Limb (tissue), 2 donors: ENCODE measurements around the gene CCDC54.

ENCODE experiments used
- DNase-seq, 2 donors: peaks; one replicate each; pipeline ENCODE4 v3.0.0-alpha.2; 2016; ENCODE audit errors: extremely low spot score in 2 of 2

Gene CCDC54

DNA sequence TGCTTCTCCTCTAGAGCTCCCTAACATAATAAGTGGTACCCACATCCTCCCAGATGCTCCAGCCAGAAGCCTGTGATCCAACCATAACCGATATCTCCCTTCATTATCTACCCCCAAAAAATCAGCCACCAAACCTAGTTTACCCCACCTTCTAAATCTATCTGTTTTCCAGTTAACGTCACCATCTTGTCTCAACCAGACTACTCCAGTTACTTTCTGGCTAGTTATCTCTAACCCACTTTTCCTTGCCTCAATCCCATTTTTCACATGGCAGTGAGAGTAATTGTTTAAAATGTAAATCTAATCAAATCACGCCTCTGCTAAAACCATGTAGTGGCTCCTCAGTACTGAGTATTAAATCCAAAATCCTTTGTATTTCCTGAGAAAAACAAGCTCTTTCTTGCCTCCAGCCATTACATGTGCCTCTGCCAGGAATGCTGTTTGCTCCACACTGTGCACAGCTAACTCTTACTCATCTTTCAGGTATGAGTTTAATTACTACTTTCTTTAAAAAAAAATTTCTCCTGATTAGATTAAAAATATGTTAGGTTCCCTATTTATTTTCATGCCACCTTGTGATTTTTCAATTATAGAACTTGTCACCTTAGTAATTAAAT is 15.4 kb downstream of the CCDC54 start:
- DNase-seq: no peak

DNA sequence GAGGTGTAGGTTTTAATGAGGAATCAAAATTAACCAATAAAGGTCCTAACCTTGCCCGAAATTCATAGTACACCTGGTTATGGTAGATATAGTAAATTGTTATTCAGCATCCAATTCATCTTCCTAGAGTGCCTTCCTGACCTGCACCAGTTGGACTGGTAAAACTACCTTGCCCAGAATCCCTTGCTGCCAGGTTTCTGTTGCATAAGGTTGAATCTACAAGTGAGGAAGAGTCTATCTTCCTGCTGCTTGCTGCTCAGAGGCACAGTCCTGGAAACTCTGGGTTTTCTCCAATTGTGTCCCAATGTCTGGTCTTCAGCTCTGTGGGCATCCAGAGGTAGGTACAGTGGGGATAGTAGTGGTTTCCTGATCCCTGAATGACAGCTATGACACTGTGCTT is 17.3 kb downstream of the CCDC54 start:
- DNase-seq: no peak

DNA sequence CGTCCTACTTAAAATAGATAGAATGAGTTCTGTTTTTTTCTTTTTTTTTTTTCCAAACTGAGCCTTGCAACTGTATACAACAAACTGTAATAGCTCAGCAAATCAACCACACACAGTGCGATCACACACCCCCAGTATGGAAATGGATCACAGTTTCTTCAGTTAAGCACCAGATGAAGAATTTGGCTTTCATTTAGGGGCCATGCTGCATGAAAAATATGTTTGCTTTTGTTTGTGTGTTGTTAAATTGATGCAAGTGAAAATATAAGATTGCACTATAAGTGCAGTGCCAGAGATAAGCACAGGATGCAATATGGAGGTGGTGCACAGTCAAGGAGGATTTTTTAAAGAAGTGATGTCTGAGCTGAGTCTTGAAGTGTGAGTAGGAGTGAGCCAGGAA is 17.8 kb downstream of the CCDC54 start:
- no peak for DNase-seq

DNA sequence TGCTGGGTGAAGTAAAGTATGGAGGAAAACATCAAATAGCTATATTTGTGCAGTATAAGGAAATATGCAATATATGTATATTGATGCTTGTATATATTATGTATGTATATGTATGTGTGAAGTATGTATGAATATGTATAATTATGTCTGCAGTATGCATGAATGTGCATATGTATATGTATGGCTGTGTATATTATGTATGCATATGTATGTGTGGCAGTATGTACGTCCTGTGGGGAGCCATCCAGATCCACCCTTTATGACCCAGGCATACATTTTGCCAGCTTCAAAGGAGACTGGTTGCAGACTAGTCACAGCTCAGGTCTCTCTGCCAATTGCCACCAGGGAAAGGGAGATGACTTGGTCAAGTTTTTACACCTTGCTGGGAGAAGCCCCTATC is 24.1 kb downstream of the CCDC54 start:
- no peak for DNase-seq

DNA sequence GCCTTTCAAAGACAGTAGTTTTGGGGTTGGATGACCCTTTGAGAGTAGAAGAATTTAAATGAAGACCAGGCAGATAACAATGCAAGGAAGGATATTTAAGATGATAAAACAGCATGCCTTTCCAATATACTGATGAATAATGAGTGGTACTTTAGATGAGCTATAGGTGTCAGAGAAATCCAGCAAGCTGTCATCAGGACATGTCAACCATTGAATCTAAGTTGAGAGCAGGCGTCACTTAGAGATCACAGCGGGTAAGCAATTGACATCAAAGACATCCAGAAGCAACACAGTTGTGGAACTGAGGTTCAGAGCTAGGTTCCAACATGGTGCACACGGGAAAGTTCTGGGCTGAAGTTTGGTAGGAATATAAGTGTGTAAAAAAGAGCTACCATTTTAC is 25.0 kb downstream of the CCDC54 start:
- DNase-seq: no peak

DNA sequence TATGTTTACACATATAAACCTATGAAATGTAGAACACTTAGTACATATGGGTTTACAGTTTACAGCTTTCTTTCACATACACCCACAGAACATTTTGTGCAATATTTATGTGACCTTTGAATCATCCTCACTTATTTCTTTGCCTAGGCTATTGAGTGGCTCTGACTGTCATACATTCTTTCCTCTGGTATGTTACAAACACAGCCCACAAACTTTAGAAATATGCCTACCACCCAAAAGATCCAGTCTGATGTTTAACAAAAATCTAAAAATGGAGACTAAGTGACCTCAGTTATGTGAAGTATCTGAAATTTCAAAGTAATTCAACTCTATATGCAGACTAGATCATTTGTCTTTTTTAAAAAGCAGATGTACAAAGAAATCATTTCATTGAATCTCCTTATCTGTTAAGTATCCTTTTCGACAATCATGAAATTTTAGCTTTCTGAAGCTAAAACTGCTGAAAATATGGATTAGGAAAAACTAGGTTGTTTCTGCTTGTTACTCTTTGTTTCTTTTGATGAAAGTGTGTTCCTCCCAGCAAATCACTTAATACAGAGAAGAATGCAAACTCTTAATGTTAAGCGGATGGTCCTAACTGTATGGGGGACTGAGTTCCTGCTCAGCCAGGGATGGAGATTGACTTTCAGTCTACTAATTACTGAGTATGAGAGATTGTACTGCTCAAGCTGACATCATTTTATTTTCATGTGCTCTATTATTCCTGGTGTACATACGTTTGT is 27.7 kb downstream of the CCDC54 start:
- DNase-seq: no peak

DNA sequence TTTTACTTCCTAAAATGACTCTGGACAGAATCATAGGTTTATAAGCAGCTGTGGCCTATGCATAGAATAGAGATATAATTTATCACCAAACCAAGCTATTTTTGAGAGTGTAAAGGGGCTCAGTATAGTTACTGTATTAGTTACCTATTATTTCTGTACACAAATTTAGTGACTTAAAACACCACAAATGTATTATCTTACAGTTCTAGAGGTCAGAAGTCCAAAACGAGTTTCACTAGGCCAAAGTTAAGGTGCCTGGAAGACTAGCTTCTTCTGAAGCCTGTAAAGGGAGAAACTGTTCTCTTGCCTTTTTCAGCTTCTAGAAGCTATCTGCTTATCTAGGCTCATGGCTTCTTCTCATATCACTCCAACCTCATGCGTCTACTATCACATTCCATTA is 30.1 kb downstream of the CCDC54 start:
- DNase-seq: no peak

DNA sequence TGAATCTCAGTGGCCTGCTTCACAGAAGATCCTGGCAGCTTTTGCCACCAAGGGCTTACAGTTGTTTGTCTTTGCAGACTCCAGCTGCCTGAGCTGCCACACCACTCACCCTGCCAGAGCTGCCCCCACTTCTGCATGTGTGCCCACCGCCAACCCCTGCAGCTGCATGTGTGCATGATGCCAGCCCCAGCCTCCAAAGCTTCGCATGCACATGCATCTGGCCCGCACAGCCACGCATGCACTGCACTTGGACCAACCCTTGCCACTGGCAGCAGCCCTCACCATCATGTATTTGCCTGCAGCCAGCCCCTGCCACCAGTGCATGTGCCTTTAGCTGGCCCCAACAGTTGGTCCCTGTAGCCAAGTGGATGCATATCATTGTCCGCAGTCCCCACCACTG is 31.3 kb downstream of the CCDC54 start:
- no peak for DNase-seq

DNA sequence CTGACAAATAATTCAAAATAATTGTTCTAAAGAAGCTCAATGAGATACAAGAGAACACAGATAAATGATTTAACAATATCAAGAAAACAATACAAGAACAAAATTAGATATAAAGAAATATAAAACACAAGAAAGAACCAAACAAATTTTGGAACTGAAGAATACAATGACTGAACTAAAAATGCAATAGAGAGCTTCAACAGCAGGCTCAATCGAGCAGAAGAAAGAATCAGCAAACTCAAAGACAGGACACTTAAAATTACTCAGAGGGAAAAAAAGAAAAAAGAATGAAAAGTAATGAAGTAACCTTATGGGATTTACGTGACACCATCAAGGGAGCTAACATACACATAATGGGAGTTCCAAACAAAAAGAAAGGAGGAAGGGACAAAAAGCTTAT is 32.1 kb downstream of the CCDC54 start:
- DNase-seq: no peak

DNA sequence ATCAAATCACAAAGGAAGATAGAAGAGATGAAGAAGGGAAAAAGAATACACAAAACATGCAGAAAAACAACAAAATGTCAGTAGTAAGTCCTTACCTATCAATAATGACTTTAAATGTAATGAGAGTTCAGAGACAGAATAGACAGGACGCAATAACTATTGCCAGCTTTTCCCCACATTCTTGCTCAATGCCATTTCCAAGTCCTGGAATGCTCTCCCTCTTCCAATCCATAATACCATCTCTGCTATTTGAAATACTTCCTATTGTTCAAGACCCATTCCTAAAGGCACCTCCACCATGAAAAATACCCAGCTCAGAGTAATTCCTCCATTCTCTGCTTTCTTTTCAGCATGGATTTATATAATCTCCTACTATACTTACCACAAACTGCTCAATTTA is 33.4 kb downstream of the CCDC54 start:
- DNase-seq: no peak

DNA sequence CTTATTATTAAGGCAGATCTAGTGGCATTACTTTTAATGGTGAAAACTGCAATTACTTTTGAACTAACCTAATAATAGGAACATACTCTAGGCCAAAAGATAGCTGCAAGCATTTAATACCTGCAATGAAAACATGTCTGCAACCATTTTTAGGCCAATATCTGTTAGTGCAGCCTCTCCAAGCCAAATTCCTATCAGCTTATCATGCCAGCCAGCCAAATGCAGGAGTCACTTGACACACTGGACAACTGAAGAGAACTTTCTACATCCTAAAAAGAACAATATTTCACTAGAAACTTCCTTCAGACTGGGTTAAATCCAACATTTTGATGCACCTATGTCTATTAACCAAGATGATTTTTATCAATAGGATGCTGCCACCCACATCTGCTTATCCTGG is 33.8 kb downstream of the CCDC54 start:
- DNase-seq: no peak

DNA sequence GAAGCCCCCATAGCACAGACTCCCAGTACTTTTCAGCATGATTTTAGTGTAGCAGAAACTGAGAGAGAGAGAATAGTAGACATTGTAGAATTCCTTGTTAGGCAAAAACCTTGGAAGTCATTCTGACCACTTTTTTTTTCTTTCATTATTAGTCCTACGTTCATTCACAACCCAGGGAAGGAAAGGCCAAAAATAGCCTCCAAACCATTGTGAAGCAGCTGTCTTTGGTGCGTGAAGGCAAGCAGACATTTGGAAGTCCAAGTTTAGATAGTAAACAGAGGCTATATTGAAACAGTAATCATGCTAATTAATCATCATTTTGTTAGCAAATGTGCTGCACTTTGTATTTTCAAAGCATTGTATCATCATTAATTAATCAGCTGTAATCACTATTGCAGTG is 34.5 kb downstream of the CCDC54 start:
- no peak for DNase-seq

DNA sequence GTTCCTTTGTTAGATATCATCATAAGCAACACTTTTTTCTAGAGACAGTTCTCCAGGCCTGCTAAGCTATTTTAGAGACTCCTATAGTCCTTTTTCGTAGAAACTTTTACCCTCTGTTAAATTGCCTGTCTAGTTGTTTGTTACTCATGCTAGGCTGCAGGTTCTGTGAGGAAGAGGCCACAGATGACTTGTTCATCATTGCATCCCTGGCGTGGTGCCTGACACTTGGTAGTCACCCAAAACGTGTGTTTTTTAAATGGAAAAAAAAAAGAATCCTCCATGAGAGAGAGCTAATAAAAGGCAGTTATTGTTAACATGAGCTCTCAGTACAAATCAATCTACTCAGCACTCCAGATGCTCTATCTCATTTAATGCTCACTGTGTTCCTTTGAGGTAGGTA is 35.1 kb downstream of the CCDC54 start:
- DNase-seq: no peak

DNA sequence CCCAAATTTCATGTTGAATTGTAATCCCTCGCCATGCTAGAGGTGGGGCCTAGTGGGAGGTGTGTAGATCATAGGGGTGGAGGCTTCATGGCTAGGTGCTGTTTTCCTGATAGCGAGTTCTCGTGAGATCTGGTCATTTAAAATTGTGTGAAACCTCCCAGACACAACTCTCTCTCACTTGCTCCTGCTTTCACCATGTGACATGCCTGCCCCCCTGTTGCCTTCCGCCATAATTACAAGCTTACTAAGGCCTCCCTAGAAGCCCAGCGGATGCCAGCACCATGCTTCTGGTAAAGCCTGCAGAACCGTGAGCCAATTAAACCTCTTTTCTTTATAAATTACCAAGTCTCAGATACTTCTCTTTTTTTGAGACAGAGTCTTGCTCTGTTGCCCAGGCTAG is 36.0 kb downstream of the CCDC54 start:
- DNase-seq: no peak

DNA sequence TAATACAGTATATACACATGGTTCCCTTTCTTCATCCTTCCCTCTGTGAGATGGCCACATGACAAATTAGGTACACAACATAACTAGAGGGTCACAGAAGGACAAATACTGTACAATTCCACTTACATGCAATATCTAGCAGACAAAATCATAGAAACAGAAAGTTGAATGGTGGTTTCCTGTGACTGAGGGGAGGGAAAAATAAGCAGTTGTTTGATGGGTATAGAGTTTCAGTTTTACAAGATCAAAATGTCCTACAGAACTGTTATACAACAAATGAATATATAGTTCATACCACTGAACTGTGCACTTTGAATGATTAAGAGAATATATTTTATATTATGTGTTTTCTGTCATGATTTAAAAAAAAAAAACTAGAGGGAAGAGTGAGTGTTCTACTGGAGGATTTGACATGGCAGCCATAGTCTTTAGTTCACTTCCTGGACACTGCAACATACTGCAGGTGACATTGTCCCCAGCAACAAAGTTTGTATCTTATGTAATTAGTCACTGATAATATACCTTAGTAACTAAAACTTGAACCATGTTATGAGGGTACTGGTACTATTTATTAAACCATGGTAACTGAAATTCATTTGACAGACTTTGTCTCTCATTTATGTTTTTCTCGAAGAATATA is 37.2 kb downstream of the CCDC54 start:
- DNase-seq: no peak

DNA sequence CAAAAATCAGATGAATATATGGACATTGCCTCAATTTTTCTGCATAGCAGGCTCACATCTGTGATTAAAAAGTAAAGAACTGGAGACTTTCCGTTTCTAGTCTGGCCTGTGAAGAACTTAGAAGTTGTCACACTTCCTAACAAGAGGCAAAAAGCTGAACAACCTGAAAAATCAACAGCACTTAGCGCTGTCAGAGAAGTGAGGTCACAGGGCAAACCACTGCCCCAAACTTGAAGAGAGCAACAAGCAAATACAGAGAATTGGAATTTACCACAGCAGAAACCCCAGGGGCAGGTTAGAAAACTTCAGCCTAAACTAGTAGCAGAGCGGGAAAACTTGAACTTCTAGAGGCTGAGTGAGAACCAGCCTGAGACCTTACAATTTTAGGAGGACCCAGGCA is 38.9 kb downstream of the CCDC54 start:
- DNase-seq: no peak

DNA sequence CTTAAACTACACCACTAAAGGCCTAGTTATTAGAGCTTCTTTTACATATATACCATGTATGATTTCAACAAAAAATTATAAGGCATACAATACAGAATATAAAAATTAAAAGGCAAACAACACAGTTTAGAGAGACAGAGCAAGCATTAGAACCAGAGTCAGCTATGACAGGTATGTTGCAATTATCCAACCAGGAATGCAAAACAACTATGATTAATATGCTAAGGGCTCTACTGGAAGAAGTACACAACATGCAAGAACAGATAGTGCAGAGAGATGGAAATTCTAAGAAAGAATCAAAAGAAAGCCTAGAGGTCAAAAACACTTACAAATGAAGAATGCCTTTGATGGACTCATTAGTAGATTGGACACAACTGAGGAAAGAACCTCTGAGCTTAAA is 39.6 kb downstream of the CCDC54 start:
- DNase-seq: no peak

DNA sequence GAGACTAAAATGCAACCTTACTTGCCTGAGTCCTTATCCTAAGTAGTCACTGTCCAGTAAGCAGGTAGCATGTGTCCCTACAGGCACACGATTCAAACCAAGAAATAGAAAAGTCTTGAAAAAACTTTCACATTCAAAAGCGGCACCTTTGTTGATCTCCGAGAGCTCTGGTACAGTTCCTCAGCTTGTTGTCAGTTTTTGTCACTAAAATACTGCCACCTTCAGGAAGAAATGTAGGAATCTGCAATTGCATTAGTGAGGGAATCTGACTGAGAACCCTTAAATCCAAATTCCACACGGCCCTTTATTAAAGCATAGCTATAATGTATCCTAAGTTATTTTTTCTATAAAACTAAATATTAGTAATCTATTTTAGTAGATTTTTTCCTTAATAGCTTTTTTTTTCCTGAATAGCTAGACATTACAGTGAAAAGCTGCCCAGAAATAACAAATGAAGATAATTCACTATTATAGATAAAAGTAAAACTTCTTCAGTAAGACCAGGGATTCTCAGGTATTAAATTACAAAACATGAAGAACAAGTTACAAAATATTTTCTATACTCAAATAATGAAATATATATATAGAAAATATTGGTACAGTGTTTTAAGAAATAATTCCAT is 44.0 kb downstream of the CCDC54 start:
- peak in 1 of 2 donors; percentile 84 for DNase-seq

DNA sequence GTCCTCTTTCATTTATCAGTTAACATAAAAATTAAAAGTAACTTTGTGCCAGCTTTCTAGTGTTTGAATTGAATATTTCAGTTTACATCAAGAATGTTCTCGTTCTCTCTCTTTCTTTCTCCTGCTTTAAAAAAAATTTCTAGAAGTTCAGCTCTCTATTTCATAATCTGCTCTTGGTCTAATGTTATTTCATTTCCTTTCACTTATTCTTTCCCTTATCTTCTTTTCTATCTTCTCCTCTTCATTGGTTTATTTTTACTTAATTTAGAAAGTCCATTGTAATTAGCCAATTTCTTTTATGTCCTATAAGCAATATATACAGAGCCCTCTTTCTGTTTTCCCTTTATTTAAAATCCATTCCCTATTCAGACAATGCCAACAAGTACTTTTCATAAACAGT is 44.6 kb downstream of the CCDC54 start:
- no peak for DNase-seq

DNA sequence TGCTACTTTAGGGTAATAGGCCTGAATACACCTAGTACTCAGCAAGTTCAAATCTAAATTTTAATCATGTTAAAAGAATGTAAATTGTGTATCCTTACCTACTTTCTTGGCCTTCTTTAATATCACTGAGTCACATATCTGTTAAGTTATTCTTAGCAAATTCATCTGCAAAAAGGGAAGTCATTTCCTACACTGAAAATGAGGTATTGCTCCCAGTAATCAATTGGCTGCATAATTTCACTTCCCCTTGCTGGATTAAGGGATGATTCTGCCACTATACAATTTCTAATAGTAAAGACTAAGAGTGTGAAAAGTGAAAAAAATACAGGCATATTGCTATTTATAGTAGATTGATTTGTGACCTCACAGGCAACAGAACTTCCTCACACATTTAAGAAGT is 47.8 kb downstream of the CCDC54 start:
- no peak for DNase-seq

DNA sequence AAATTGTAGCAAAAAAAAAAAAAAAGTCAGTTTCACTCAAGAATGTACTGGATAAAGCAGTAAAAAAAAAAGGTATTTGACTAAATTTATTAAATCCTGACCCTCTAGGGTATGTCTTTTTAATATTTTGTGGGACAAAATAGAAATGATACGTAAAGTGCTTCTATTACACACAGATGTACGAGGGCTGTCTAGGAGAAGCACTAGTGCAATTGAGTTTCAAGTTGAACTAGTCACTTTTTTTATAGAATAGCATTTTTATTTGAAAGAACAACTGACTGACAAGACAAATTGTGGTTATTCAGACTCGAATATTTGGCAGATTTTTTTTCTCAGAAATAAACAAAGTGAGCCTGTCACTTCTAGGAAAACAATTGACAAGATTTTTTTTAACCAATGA is 49.0 kb downstream of the CCDC54 start:
- DNase-seq: no peak
